GM18498 (cell line): ENCODE results near the gene DCAF12L1.

ENCODE experiments used
- ATAC-seq: cut with Tn5 transposase; IDR thresholded peaks from one replicate; pipeline ENCODE4 v1.9.1; 2021; ENCODE audit warnings: mild to moderate bottlenecking, moderate library complexity; ENCODE audit not compliant: unreplicated experiment

Gene DCAF12L1

GRCh38 chrX:126552313-126553022, at the start of gene DCAF12L1:
TSS of gene DCAF12L1 (minus strand) at chrX:126552814. CDS start at chrX:126552608, 206 bp downstream.
- no peak for ATAC-seq

GRCh38 chrX:126580877-126581276, 28.3 kb upstream of the DCAF12L1 start:
- ATAC-seq: no peak

- ATAC-seq: no peak
Observed at GRCh38 chrX:126575911-126576310, 23.3 kb upstream of the DCAF12L1 start.

- no peak for ATAC-seq
Observed at GRCh38 chrX:126557151-126557550, 4.5 kb upstream of the DCAF12L1 start.

GRCh38 chrX:126551725-126552312, 795 bp downstream of the DCAF12L1 start:
- ATAC-seq: no peak

- ATAC-seq: no peak
Observed at GRCh38 chrX:126551306-126551705, 1.3 kb downstream of the DCAF12L1 start.

- ATAC-seq: no peak
Observed at GRCh38 chrX:126550816-126551215, 1.8 kb downstream of the DCAF12L1 start.

GRCh38 chrX:126509923-126510322, 42.7 kb downstream of the DCAF12L1 start:
- no peak for ATAC-seq
